Activated B cell treated with CpG ODN at 0.5 μM for 24 hours (primary cell): ENCODE results near the gene AKT3. TPM values are rescaled to one million over a fixed set of nuclear protein-coding genes. Genes with fewer than 3 reads are reported as not detected.

Source experiments
- ATAC-seq: fragments of 200-7000 bp; cut with Tn5 transposase; one replicate; pipeline ENCODE4 v1.10.0; 2021; ENCODE audit warnings: low read depth, mild to moderate bottlenecking, moderate library complexity
- CTCF ChIA-PET: fragments of 350-600 bp; sonication (Branson Sonifier 250); formaldehyde crosslinking; loops from one replicate; lab custom pipeline; 2021; ENCODE audit warnings: antibody characterized with exemption; lab: Charles Lee
- POLR2A ChIA-PET: fragments of 350-600 bp; sonication (Branson Sonifier 250); formaldehyde crosslinking; loops from one replicate; lab custom pipeline; 2021; ENCODE audit warnings: antibody characterized with exemption; lab: Charles Lee
- DNase-seq: peaks from one replicate; pipeline ENCODE4 v3.0.0; 2022
- H3K27ac Mint-ChIP-seq: one replicate; pipeline ENCODE4 v1.8.0; 2020; ENCODE audit warnings: mixed read lengths
- H3K27me3 Mint-ChIP-seq: one replicate; pipeline ENCODE4 v1.8.0; 2021; ENCODE audit warnings: mixed read lengths
- H3K36me3 Mint-ChIP-seq: one replicate; pipeline ENCODE4 v1.8.0; 2021; ENCODE audit warnings: low read depth, mixed read lengths
- H3K4me1 Mint-ChIP-seq: one replicate; pipeline ENCODE4 v1.8.0; 2021; ENCODE audit warnings: mixed read lengths
- H3K4me3 Mint-ChIP-seq: one replicate; pipeline ENCODE4 v1.8.0; 2020; ENCODE audit warnings: mild to moderate bottlenecking, mixed read lengths
- H3K9me3 Mint-ChIP-seq: one replicate; pipeline ENCODE4 v1.8.0; 2020; ENCODE audit warnings: mixed read lengths
- intact Hi-C: fragments of 100-400 bp; cut with micrococcal nuclease; formaldehyde crosslinking; loops from one replicate; pipeline ENCODE4 v1.15.1; 2024
- total RNA-seq: library from RNA; stranded (reverse); gene quantifications from 2 replicates; pipeline ENCODE4 v1.2.3, GENCODE V29; 2022
- TF ChIP-seq, protein P1 (sequence below): fragments of 200-600 bp; IDR thresholded peaks from one replicate; pipeline ENCODE4 v1.8.0; 2022; ENCODE audit warnings: antibody characterized with exemption, mild to moderate bottlenecking

AKT3 gene
- total RNA-seq, 1 donor from 2014 or later: 63.3 TPM

DNA sequence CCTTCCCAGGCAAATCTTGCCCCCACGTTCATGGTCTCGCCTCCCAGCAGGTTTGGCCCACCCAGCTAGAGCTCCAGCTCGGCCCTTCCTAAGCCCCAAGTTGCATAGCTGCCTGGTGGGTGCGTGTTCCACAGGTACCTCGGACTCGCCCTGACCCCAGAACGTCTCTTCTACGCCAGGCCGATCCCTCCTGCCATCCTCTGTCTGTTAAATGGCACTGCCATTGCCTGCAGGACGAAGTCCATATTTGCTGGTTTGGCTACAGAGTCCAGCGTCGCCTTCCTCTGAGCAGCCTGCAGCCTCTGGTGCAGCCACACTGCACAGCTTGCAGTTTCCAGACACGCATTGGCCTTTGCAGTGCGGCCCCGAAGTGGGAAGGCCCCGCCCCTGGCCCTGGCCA lies 366.1 kb downstream of the AKT3 start:
- H3K27ac Mint-ChIP-seq: no peak overlapping the region
- peaks cover 14% of the 10 kb centered on the region for H3K4me1 Mint-ChIP-seq
- TF ChIP-seq, protein P1, sequence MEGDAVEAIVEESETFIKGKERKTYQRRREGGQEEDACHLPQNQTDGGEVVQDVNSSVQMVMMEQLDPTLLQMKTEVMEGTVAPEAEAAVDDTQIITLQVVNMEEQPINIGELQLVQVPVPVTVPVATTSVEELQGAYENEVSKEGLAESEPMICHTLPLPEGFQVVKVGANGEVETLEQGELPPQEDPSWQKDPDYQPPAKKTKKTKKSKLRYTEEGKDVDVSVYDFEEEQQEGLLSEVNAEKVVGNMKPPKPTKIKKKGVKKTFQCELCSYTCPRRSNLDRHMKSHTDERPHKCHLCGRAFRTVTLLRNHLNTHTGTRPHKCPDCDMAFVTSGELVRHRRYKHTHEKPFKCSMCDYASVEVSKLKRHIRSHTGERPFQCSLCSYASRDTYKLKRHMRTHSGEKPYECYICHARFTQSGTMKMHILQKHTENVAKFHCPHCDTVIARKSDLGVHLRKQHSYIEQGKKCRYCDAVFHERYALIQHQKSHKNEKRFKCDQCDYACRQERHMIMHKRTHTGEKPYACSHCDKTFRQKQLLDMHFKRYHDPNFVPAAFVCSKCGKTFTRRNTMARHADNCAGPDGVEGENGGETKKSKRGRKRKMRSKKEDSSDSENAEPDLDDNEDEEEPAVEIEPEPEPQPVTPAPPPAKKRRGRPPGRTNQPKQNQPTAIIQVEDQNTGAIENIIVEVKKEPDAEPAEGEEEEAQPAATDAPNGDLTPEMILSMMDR: no peak
- intact Hi-C loops: loop anchor here (2.0 kb wide), 1 partner anchor 23 kb away; no protein-coding TSS in a partner anchor
- peaks cover 4% of the 10 kb centered on the region for H3K36me3 Mint-ChIP-seq
- H3K27me3 Mint-ChIP-seq: no peaks in the 10 kb centered on the region
- no peak for DNase-seq
- CTCF ChIA-PET: no interaction called here
- ATAC-seq: no peak
- POLR2A ChIA-PET: no interaction called here
- no peaks in the 10 kb centered on the region for H3K9me3 Mint-ChIP-seq
- peak overlapping the region; percentile 11 for H3K4me3 Mint-ChIP-seq

DNA sequence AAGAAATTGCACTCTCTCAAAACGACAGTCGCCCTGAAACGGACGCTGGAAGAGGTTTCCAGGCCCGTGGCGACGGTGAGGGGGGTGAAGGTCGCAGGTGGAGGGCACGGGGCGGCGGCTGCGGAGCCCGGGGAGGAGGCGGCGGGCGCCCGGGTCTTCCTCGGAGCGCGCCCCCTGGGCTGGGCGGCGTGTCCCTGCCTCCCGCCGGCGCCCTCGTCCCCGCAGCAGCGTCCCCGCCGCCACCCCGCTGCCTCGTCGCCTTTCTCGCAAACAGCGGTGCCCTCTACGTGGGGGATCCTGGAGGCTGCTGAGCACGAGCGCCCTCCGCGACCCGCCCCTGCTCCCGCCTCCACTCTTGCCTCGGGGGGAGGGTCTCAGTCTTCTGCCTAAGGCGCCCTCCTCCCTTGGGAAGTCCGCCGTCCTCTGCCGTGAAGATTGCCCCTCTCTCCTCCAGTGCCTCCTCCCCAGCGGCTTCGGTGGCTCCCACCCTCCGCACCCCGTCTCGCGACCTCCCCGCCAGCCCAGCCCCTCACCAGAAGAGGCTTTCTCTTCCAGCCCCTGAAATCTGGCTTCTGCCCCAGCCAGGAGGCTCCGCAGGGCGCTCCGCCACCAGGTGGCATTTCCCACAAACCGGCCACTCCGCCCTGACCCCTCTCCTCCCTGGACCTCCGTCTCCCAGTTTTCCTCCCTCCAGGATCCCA lies 366.8 kb downstream of the AKT3 start:
- DNase-seq (no peak), ATAC-seq (peak; percentile 52)
- Mint-ChIP-seq H3K4me3 (peak overlapping the region; percentile 75), H3K27ac (no peak overlapping the region), H3K27me3 (no peaks in the 10 kb centered on the region), H3K36me3 (peaks cover 3% of the 10 kb centered on the region), H3K4me1 (peaks cover 14% of the 10 kb centered on the region), H3K9me3 (no peaks in the 10 kb centered on the region)
- ChIA-PET POLR2A (no interaction called here), CTCF (no interaction called here)
- intact Hi-C loops: loop anchor here (2.0 kb wide), 1 partner anchor 24 kb away; no protein-coding TSS in a partner anchor
- TF ChIP-seq, protein P1: no peak

DNA sequence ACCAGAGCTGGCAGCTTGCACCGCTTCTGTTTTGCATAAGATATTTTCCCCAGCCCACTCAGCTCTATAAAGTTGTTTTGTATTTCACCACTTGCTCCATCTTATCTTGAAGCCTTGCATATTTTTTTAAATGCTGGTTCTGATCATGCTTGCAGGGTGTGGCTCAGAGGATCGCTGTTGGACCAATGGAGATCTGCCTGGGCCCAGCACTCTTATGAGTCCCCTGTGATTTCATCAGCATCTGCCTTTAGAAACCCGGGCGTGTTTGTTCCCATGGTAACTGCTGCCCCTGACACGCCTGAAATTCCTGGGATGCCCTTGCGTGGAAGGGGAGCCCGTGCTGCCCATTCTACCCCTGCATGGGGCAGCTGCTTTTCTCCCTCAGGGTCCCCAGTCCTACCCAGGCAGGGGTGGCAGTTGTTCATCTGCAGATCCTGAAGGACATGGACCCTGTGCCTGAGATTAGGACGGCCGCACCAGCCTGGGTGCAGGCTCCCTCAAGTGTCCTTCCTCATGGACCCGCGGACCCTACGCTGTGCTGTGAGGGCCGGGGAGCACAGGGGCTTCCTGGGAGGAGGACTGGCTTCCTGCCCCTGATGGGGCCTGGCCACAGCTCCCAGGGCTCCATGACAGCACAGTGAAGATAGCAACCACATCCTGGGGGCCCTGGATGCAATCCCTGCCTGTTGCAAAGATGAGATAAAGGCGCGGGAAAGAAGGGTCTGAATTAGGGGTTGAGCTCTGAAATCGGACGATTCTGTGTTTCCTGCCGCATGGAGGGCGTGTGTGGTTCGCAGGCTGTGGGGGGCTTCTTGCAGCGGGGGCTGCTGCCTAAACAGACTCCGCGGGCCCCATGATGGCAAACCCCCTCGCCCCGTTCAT lies 367.7 kb downstream of the AKT3 start:
- POLR2A ChIA-PET: no interaction called here
- Mint-ChIP-seq H3K4me1 (peaks cover 14% of the 10 kb centered on the region), H3K27ac (no peak overlapping the region), H3K4me3 (peak overlapping the region; percentile 75), H3K27me3 (no peaks in the 10 kb centered on the region), H3K36me3 (peaks cover 2% of the 10 kb centered on the region), H3K9me3 (no peaks in the 10 kb centered on the region)
- CTCF ChIA-PET: no interaction called here
- DNase-seq (no peak), ATAC-seq (peak; percentile 31)
- TF ChIP-seq, protein P1: no peak
- intact Hi-C loops: loop anchor here (2.0 kb wide), 1 partner anchor 24 kb away; no protein-coding TSS in a partner anchor

DNA sequence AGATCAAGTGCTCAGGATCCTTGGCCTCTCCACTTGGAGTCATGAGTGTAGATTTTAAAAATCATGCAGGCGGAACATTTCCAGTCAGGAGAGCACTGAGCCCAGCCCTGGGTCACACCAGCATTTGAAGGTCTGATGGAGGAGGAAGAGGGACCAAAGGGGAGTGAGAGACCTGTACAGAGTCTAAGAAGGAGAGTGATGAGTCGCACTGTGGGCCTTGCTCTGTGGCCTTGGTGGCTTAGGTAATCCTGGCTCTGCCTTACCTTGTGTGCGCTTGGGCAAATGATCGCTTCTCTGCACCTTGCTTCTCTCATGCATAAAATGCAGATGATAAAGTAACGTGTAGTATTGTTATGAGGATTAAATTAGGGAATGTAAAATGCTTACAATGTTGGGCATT lies 368.9 kb downstream of the AKT3 start:
- Mint-ChIP-seq H3K27ac (no peak overlapping the region), H3K4me3 (no peak overlapping the region), H3K9me3 (no peaks in the 10 kb centered on the region), H3K4me1 (peaks cover 14% of the 10 kb centered on the region), H3K36me3 (peaks cover 5% of the 10 kb centered on the region), H3K27me3 (no peaks in the 10 kb centered on the region)
- CTCF ChIA-PET: no interaction called here
- ATAC-seq (no peak), DNase-seq (no peak)
- TF ChIP-seq, protein P1: no peak
- POLR2A ChIA-PET: interaction anchor here (0.6 kb wide), 1 partner anchor 12 kb away, joined by 7 read pairs; no protein-coding TSS in a partner anchor
- intact Hi-C loops: no loop called here
